Endothelial cell of umbilical vein (primary cell): Measurements from ENCODE around the gene CDCP1. TPM values are rescaled to one million over a fixed set of nuclear protein-coding genes. Genes with fewer than 3 reads are reported as not detected.

Experiments
- BruUV-seq: library from RNA; stranded (reverse); fragments of 400-500 nt; replicated peaks from 2 replicates; lab custom pipeline; 2021; lab: Mats Ljungman, UMichigan
- CTCF ChIA-PET: fragments of 300-600, 350-600 bp; sonication (Branson Sonifier 250); formaldehyde crosslinking; loops from one replicate; lab custom pipeline; 2021; ENCODE audit warnings: antibody characterized with exemption, inconsistent platforms; lab: Charles Lee
- POLR2A ChIA-PET: fragments of 300-600, 350-600 bp; sonication (Branson Sonifier 250); formaldehyde crosslinking; loops from one replicate; lab custom pipeline; 2021; ENCODE audit warnings: antibody characterized with exemption, inconsistent platforms; lab: Charles Lee
- DNase-seq: peaks from one replicate; pipeline ENCODE4 v3.0.0-alpha.2; 2011; ENCODE audit warnings: low read depth, low spot score
- FAIRE-seq: peaks from 2 replicates; lab custom pipeline; 2011; peaks lifted over from hg19 to GRCh38; lab: Jason Lieb, UNC
- H2AFZ ChIP-seq: 2 replicates; pipeline ENCODE4 v1.6.0; 2012; ENCODE audit warnings: low read depth, low read length, control low read depth, inconsistent platforms
- H3K27ac ChIP-seq: 2 replicates; pipeline ENCODE4 v1.5.1; 2011; ENCODE audit warnings: low read depth, mild to moderate bottlenecking, control low read depth, low read length, moderate library complexity; ENCODE audit not compliant: insufficient read depth
- H3K27me3 ChIP-seq, 2 experiments: 2 replicates each; pipeline versions ENCODE4 v1.6.0 to v1.6.1; 2011; ENCODE audit warnings: low read length in 2 of 2, mixed read lengths in 1 of 2; ENCODE audit not compliant: control insufficient read depth in 2 of 2, insufficient read depth in 2 of 2
- H3K36me3 ChIP-seq, 2 experiments: 2 replicates in 1 of 2; 3 replicates in 1 of 2; pipeline ENCODE4 v1.5.1; 2011; ENCODE audit warnings: low read length in 2 of 2, mild to moderate bottlenecking in 1 of 2, moderate library complexity in 1 of 2; ENCODE audit not compliant: control insufficient read depth in 2 of 2, insufficient read depth in 2 of 2; ENCODE audit errors: extremely low read depth in 1 of 2
- H3K4me1 ChIP-seq: 3 replicates; pipeline ENCODE4 v1.5.1; 2011; ENCODE audit warnings: mild to moderate bottlenecking, low read length; ENCODE audit not compliant: control insufficient read depth, insufficient read depth; ENCODE audit errors: extremely low read depth
- H3K4me2 ChIP-seq: 2 replicates; pipeline ENCODE4 v1.6.1; 2011; ENCODE audit warnings: low read length, control low read depth, mixed read lengths; ENCODE audit not compliant: insufficient read depth
- H3K4me3 ChIP-seq, 3 experiments: fragments of 200-600 bp in 1 of 3; sonication (generic), shearing (Covaris generic) in 1 of 3; replicated peaks in 1 of 3; 2 replicates each; pipeline ENCODE4 v1.5.1; 2011 to 2016; ENCODE audit warnings: control low read depth in 3 of 3, low read length in 3 of 3, mild to moderate bottlenecking in 2 of 3, inconsistent platforms in 1 of 3, low read depth in 1 of 3, moderate library complexity in 1 of 3; ENCODE audit not compliant: insufficient read depth in 1 of 3
- H3K79me2 ChIP-seq: 2 replicates; pipeline ENCODE4 v1.6.0; 2012; ENCODE audit warnings: low read length, inconsistent platforms; ENCODE audit not compliant: control insufficient read depth, insufficient read depth
- H3K9ac ChIP-seq: replicated peaks from 2 replicates; pipeline ENCODE3; 2011; ENCODE audit warnings: low read length, control low read depth; ENCODE audit not compliant: insufficient read depth; ENCODE audit errors: extremely low read depth
- H3K9me1 ChIP-seq: replicated peaks from 3 replicates; pipeline ENCODE4 v1.6.0; 2011; ENCODE audit warnings: mild to moderate bottlenecking, low read length; ENCODE audit not compliant: control insufficient read depth, insufficient read depth; ENCODE audit errors: extremely low read depth
- H3K9me3 ChIP-seq: replicated peaks from 2 replicates; pipeline ENCODE4 v1.5.1; 2012; ENCODE audit warnings: low read length, inconsistent platforms; ENCODE audit not compliant: control insufficient read depth, insufficient read depth
- H4K20me1 ChIP-seq: replicated peaks from 2 replicates; pipeline ENCODE3; 2011; ENCODE audit warnings: mild to moderate bottlenecking, low read length; ENCODE audit not compliant: control insufficient read depth, insufficient read depth; ENCODE audit errors: extremely low read depth
- CTCF ChIP-seq, 2 donors: IDR thresholded peaks; 1 replicate in 1 of 2; 2 replicates in 1 of 2; pipeline ENCODE4 v1.5.1; 2011; ENCODE audit warnings: low read length in 2 of 2, mild to moderate bottlenecking in 2 of 2, moderate library complexity in 2 of 2, control low read depth in 1 of 2, inconsistent platforms in 1 of 2, low read depth in 1 of 2; ENCODE audit not compliant: insufficient read depth in 1 of 2; ENCODE audit errors: extremely low read depth in 1 of 2
- EZH2 ChIP-seq: IDR thresholded peaks from 2 replicates; pipeline ENCODE4 v1.6.1; 2012; ENCODE audit warnings: borderline replicate concordance, low read depth, mild to moderate bottlenecking, moderate library complexity, low read length, inconsistent platforms; ENCODE audit not compliant: severe bottlenecking
- FOS ChIP-seq: IDR thresholded peaks from 2 replicates; pipeline ENCODE4 v1.6.1; 2011; ENCODE audit warnings: mild to moderate bottlenecking, low read length, moderate library complexity, borderline replicate concordance; ENCODE audit not compliant: insufficient read depth
- GATA2 ChIP-seq: IDR thresholded peaks from 2 replicates; pipeline ENCODE4 v1.7.0; 2011; ENCODE audit warnings: low read depth, mild to moderate bottlenecking, moderate library complexity, mixed read lengths, low read length; ENCODE audit not compliant: insufficient read length, insufficient read depth
- JUN ChIP-seq: IDR thresholded peaks from 2 replicates; pipeline ENCODE4 v1.6.1; 2011; ENCODE audit warnings: borderline replicate concordance, low read depth; ENCODE audit not compliant: insufficient read length, insufficient read depth
- MAX ChIP-seq: IDR thresholded peaks from 2 replicates; pipeline ENCODE4 v1.6.1; 2011; ENCODE audit not compliant: insufficient read depth, insufficient read length
- MYC ChIP-seq: IDR thresholded peaks from one replicate; pipeline ENCODE4 v1.6.1; 2011; ENCODE audit warnings: mild to moderate bottlenecking, low read depth, low read length
- POLR2A ChIP-seq: IDR thresholded peaks from 2 replicates; pipeline ENCODE4 v1.6.1; 2012; ENCODE audit warnings: low read depth, mild to moderate bottlenecking, control low read depth, low read length
- POLR2AphosphoS5 ChIP-seq: IDR thresholded peaks from 2 replicates; pipeline ENCODE4 v1.6.1; 2012; ENCODE audit warnings: low read depth, mild to moderate bottlenecking, control low read depth, low read length, moderate library complexity; ENCODE audit not compliant: insufficient read depth
- dilution Hi-C: fragments of 300-500 bp; cut with MboI; formaldehyde crosslinking; loops from one replicate; pipeline ENCODE4 v1.15.0; 2019; ENCODE audit warnings: low sequenced_read_pairs; ENCODE audit not compliant: extremely low pct_ligation_motif_present
- intact Hi-C: fragments of 100-400 bp; cut with micrococcal nuclease; formaldehyde crosslinking; loops from one replicate; pipeline ENCODE4 v1.10.0; 2022
- polyA plus RNA-seq, 4 experiments: library from polyadenylated mRNA; depleted of rRNA in 3 of 4; stranded (reverse) in 3 of 4; unstranded in 1 of 4; fragments of >200 nt; gene quantifications; 2 replicates each; pipeline versions ENCODE4 v1.2.1 to v1.2.3, GENCODE V29; 2011 to 2012; ENCODE audit warnings: missing spikeins in 1 of 4
- total RNA-seq: library from RNA; stranded (reverse); gene quantifications from 2 replicates; pipeline ENCODE4 v1.2.3, GENCODE V29; 2021

The CDCP1 gene
- total and polyA plus RNA-seq, 2 donors (not counting 3 experiments of a cell fraction or from before 2014, with no cell fraction given) = 0.01 to 0.22 TPM

GRCh38 chr3:45095916-45096526 lies 50.2 kb downstream of the CDCP1 start:
- H3K9me3 ChIP-seq = no peaks in the 10 kb centered on the region

More at GRCh38 chr3:45095916-45096526, 50.2 kb downstream of the CDCP1 start:
- Histone ChIP-seq H3K4me2 (no peak overlapping the region), H3K9ac (no peak overlapping the region), H3K79me2 (no peaks in the 10 kb centered on the region), H2AFZ (no peak overlapping the region), H3K27me3 (peaks cover 7 to 8% of the 10 kb centered on the region in 2 experiments), H3K4me3 (no peak overlapping the region), H3K4me1 (no peaks in the 10 kb centered on the region), H4K20me1 (no peaks in the 10 kb centered on the region), H3K36me3 (no peaks in the 10 kb centered on the region), H3K27ac (no peak overlapping the region), H3K9me1 (no peaks in the 10 kb centered on the region)
- no peak for FAIRE-seq
- TF ChIP-seq POLR2AphosphoS5 (no peak), JUN (no peak), GATA2 (no peak), MYC (no peak), FOS (no peak), POLR2A (no peak), CTCF (IDR thresholded peaks at IDR 0.05; ENCODE audit: extremely low read depth in 1 of 2, insufficient read depth in 1 of 2, low read depth in 1 of 2, low read length in 2 of 2) (no peak), EZH2 (no peak), MAX (no peak)
- CTCF ChIA-PET = interaction anchor here (1.6 kb wide), 1 partner anchor 114 kb away, joined by 5 read pairs; no protein-coding TSS in a partner anchor
- dilution Hi-C loops (no loop called here), intact Hi-C loops (no loop called here)
- POLR2A ChIA-PET = no interaction called here
- DNase-seq = no peak
- no TSS peak for BruUV-seq
